K562 (cell line): ENCODE measurements around the gene AGAP1. TPM values are rescaled to one million over a fixed set of nuclear protein-coding genes. Genes with fewer than 3 reads are reported as not detected.

ENCODE experiments used
- FOXP4 ChIP-seq: sonication (generic); formaldehyde crosslinking; IDR thresholded peaks from 2 replicates; pipeline ENCODE4 v1.8.0; 2022; ENCODE audit warnings: mild to moderate bottlenecking, missing genetic modification reagents, borderline replicate concordance
- ZBTB40 ChIP-seq, 2 experiments: fragments of 450-650 bp in 1 of 2; sonication (generic) in 1 of 2; formaldehyde crosslinking in 1 of 2; IDR thresholded peaks; 2 replicates each; pipeline versions ENCODE4 v1.7.1 to v1.9.0; 2016 to 2022; ENCODE audit warnings: inconsistent platforms in 1 of 2, mild to moderate bottlenecking in 1 of 2, missing genetic modification reagents in 1 of 2
- ZBTB5 ChIP-seq: fragments of 450-650 bp; IDR thresholded peaks from 2 replicates; pipeline ENCODE4 v1.6.1; 2017; ENCODE audit warnings: antibody characterized with exemption
- polyA plus RNA-seq, 8 experiments: library from polyadenylated mRNA; depleted of rRNA in 4 of 8; stranded (reverse) in 5 of 8; unstranded in 3 of 8; fragments of >200 nt; fragmentation: Nextera tagmentation in 2 of 8; fragmentation: Illumina TruSeq in 1 of 8; extraction: Ambion mirVana in 2 of 8; extraction: Trizol in 1 of 8; gene quantifications; 2 replicates each; pipeline versions ENCODE4 v1.2.1 to v1.2.3, GENCODE V29; 2011 to 2014; ENCODE audit warnings: inconsistent platforms in 1 of 8, missing spikeins in 1 of 8
- total RNA-seq, 7 experiments: library from RNA; depleted of rRNA in 6 of 7; stranded (reverse); fragments of >200 nt in 6 of 7; fragmentation: Illumina TruSeq in 2 of 7; extraction: Trizol in 2 of 7; gene quantifications; 2 replicates each; pipeline versions ENCODE4 v1.2.1 to v1.2.3, GENCODE V29; 2011 to 2021; ENCODE audit warnings: low replicate concordance in 1 of 7

Gene AGAP1
- total and polyA plus RNA-seq, 9 of the 15 experiments (the other 6 are each of a cell fraction or from before 2014, with no cell fraction given): 1.3 to 24.0 (median 10.6) TPM

GRCh38 chr2:235553291-235553690 is 59.4 kb downstream of the AGAP1 start (continued):
- no peak for TF ChIP-seq ZBTB40 (IDR thresholded peaks at IDR 0.05)
- no peak for TF ChIP-seq ZBTB40 (CRISPR knock-in tag; IDR thresholded peaks at IDR 0.05)
- TF ChIP-seq FOXP4 (CRISPR knock-in tag): no peak
- no peak for TF ChIP-seq ZBTB5
